NCI-H524 treated with DMSO at 0.1 percent for 48 hours (cell line): ENCODE data around the gene OR52A5.
A peak's percentile ranks its signal among the peaks of the same experiment; 100 is the strongest.

Experiments
- DNase-seq: peaks from one replicate; lab custom pipeline; 2025; lab: John Stamatoyannopoulos, UW

OR52A5 gene

DNA sequence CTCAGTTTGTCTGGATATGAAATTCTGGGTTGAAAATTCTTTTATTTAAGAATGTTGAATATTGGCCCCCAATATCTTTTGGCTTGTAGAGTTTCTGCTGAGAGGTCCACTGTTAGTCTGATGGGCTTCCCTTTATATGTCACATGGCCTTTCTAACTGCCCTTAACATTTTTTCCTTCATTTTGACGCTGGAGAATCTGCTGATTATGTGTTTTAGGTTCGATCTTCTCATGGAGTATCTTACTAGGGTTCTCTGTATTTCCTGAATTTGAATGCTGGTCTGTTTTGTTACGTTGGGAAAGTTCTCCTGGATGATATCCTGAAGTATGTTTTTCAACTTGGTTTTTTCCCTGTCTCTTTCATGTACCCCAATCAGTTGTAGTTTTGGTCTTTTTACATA, 22.8 kb downstream of the OR52A5 start:
- DNase-seq, result no peak

DNA sequence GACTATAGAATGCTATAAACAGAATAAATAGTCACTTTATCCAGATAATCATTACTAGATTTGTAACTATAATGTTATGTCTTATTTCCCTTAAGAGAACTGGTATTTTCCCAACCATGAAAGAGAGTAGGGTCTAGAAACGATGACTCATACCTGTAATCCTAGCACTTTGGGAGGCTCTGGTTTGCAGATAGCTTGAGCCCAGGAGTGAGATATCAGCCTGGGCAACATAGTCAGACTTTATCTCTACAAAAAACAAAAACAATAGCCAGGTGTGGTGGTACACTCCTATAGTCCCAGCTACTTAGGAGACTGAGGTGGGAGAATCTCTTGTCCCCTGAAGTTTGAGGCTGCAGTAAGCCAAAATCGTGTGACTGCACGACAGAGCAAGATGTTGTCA, 30.9 kb downstream of the OR52A5 start:
- DNase-seq, result no peak

DNA sequence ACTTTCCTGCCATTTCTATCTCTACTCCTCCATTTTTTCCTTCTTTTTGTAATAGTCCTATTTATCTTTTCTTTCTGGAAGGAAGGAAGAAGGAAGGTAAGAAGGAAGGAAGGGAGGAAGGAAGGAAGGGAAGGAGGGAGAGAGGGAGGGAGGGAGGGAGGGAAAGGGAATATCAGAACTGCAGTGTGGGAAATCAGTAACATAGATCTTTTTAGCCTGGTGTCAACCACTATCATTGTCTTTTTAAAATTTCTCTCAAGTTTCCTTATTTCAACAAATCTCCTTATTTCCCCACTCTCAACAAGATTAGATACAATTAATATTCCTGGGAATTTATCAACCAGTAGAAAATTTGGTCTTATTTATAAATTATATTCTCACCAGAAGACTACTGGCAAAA, 35.1 kb downstream of the OR52A5 start:
- DNase-seq, result no peak

DNA sequence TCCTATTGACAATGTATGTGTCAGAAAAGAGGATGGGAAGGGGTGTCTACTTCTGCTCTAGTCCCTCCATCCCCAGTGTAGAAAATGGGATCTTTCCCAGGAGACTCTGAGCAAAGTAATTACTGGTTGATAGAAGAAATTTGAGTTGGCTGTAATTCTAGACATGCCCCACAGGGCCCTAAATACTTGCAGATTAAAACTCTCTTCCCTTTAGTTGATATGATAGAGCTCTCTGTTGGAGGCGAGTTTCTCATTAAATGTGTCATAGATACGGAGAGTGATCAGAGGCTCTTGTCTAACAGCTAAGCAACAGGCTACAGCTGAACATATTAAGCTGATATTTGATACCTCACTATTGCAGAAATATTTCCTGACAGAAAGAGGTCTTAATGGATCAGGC, 35.9 kb downstream of the OR52A5 start:
- peak; percentile 42 for DNase-seq

DNA sequence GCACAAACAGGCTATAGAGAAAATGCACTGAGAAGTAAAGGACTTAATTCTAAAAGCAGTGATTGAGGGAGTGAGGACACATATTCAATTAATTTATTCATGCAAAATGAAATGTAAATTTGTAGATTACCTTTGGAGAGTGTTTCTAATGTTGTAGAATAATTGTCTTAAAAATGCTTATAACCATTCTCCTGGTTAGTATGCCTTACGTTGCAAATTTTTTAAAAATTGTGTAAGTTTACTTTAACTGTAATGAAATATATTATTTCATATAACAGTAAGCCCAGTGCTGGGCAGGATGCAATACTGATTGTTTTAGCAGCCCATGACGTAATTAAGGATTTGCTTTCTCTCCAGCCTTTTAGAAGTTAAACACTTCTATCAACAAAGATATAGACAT, 42.1 kb downstream of the OR52A5 start:
- no peak for DNase-seq

DNA sequence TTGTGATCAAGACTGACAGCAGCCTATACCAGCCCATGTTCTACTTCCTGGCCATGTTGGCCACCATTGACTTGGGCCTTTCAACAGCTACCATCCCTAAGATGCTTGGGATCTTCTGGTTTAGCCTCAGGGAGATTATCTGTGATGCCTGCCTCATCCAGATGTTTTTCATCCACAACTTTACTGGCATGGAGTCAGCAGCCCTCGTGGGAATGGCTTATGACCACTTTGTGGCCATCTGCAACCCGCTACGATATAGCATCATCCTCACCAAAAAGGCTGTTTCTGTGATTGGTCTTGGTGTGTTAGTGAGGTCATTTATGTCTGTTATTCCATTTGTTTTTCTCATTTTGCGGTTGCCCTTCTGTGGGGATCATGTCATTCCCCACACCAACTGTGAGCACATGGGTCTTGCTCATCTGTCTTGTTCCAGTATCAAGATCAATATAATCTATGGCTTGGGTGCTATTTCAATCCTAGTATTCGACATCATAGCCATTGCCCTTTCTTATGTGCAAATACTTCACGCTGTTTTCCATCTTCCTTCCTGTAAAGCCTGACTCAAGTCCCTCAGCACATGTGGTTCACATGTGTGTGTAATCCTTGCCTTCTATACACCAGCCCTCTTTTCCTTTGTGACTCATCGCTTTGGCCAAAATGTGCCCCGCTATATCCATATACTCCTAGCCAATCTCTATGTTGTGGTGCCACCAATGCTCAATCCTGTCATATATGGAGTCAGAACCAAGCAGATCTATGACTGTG, 45.2 kb downstream of the OR52A5 start:
- DNase-seq, result no peak

DNA sequence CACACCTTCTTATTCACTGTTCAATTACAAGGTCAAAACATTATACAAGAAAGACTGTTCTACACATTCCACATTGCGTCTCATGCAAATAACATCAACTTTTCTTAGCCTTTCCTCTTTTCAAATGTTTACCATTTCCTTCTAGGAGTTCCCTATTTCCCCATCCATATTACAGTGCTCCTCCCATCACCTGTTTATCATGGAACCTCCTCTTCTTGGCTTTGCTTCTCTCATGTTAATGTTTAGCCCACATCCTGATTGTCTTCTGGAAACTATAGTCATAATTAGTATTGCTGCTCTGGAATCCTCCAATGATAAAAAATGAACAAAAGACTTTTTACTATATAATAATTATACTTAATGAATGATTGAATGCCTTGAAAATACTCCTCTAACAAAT, 47.5 kb downstream of the OR52A5 start:
- DNase-seq, result no peak

DNA sequence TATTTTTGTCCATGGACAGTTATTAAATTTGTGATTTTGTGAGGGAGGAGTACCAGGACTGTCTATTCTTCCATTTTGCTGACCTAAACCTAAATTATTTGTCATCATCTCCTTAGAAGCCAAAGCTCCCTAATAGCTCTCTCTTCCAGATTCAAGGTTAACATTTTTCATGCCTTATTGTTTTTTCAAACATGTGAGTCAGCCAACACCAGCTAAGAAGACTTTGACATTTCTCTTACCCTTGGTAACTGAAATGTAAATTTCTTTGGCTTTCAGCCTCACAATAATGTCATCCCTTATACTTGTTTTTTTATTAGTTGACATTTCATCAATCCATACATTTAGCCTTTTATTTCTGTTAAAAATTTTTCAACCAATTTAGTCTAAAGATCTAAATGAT, 49.6 kb downstream of the OR52A5 start:
- no peak for DNase-seq

DNA sequence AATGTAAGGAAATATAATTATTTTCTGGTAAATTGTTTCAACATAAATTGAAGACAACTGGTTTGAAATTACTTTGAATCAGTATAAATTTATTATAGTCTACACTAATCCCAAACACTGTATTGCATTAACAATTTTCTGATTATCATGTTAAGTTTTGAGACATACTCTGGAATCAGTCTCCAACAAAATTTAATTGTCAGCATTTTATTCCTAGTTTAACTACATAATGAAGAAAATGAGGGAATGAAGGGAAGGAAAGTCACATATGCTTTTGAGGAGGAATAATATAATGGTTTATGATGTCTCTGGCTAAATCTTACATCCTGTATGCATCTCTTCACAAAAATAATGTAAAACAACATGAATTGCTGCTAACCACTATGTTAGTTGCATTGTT, 54.6 kb downstream of the OR52A5 start:
- no peak for DNase-seq

DNA sequence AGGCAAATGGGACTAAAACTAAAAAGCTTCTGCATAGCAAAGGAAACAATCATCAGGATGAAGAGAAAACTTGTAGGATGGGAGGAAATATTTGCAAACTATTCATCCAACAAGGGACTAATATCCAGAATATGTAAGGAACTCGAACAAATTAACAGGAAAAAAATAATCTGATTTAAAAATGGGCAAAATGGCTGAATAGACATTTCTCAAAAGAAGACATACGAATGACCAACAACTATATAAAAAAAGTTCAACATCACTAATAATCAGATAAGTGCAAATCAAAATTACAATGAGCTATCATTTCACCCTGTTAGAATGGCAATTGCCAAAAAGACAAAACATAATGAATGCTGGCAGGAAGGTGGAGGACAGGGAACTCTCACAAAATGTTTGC, 56.8 kb downstream of the OR52A5 start:
- no peak for DNase-seq
